SK-N-SH (cell line): ENCODE results near the gene CCL2. TPM values are rescaled to one million over a fixed set of nuclear protein-coding genes. Genes with fewer than 3 reads are reported as not detected.

Source experiments
- CTCF ChIA-PET: fragments of 300-600, 350-600 bp; formaldehyde crosslinking; extraction: SDS; loops from one replicate; lab custom pipeline; 2021; lab: Yijun Ruan, JAX
- POLR2A ChIA-PET: fragments of 350-600 bp; sonication (Branson Sonifier 250); formaldehyde crosslinking; extraction: SDS; loops from one replicate; lab custom pipeline; 2020; ENCODE audit warnings: antibody characterized with exemption, inconsistent platforms; lab: Yijun Ruan, JAX
- DNase-seq: peaks from one replicate; pipeline ENCODE4 v3.0.0; 2012
- H2AFZ ChIP-seq: fragments of 200-600 bp; sonication (generic); 2 replicates; pipeline ENCODE4 v1.8.1; 2016; ENCODE audit warnings: antibody characterized with exemption, mild to moderate bottlenecking, low read depth
- H3F3A ChIP-seq: fragments of 200-600 bp; sonication (generic); replicated peaks from 2 replicates; pipeline ENCODE3; 2016; ENCODE audit warnings: antibody characterized with exemption, mild to moderate bottlenecking; ENCODE audit not compliant: insufficient read depth
- H3K27ac ChIP-seq, 2 experiments: fragments of 200-500 bp in 1 of 2; fragments of 200-600 bp in 1 of 2; sonication (Bioruptor generic) in 1 of 2; sonication (generic), shearing (Covaris generic) in 1 of 2; 2 replicates each; pipeline versions ENCODE4 v1.5.1 to v1.6.1; 2014 to 2016; ENCODE audit warnings: low read depth in 2 of 2, inconsistent platforms in 1 of 2, low read length in 1 of 2, mild to moderate bottlenecking in 1 of 2, mixed read lengths in 1 of 2
- H3K27me3 ChIP-seq: fragments of 200-600 bp; sonication (generic), shearing (Covaris generic); 2 replicates; pipeline ENCODE4 v1.6.1; 2016; ENCODE audit warnings: mixed run types; ENCODE audit not compliant: insufficient read depth
- H3K36me3 ChIP-seq, 2 experiments: fragments of 200-500 bp in 1 of 2; fragments of 200-600 bp in 1 of 2; sonication (Bioruptor generic) in 1 of 2; sonication (generic) in 1 of 2; replicated peaks in 1 of 2; 2 replicates each; pipeline versions ENCODE3 to v1.5.1; 2014 to 2016; ENCODE audit warnings: low read length in 1 of 2, mild to moderate bottlenecking in 1 of 2; ENCODE audit not compliant: insufficient read depth in 2 of 2, control insufficient read depth in 1 of 2
- H3K4me1 ChIP-seq, 2 experiments: fragments of 200-500 bp in 1 of 2; fragments of 200-600 bp in 1 of 2; sonication (Bioruptor generic) in 1 of 2; sonication (generic), shearing (Covaris generic) in 1 of 2; 2 replicates each; pipeline versions ENCODE4 v1.5.1 to v1.6.1; 2014 to 2016; ENCODE audit warnings: low read depth in 1 of 2, low read length in 1 of 2, mixed run types in 1 of 2; ENCODE audit not compliant: insufficient read depth in 2 of 2, control insufficient read depth in 1 of 2
- H3K4me2 ChIP-seq: fragments of 200-600 bp; sonication (generic), shearing (Covaris generic); 2 replicates; pipeline ENCODE4 v1.6.1; 2017; ENCODE audit warnings: mixed run types
- H3K4me3 ChIP-seq, 2 experiments: fragments of 200-500 bp in 1 of 2; fragments of 200-600 bp in 1 of 2; sonication (Bioruptor generic) in 1 of 2; sonication (generic), shearing (Covaris generic) in 1 of 2; 2 replicates each; pipeline versions ENCODE4 v1.5.1 to v1.8.1; 2014 to 2016; ENCODE audit warnings: low read depth in 2 of 2, inconsistent platforms in 1 of 2, low read length in 1 of 2, mild to moderate bottlenecking in 1 of 2, mixed read lengths in 1 of 2, moderate library complexity in 1 of 2
- H3K79me2 ChIP-seq: fragments of 200-600 bp; sonication (generic); 2 replicates; pipeline ENCODE4 v1.8.1; 2017; ENCODE audit warnings: mild to moderate bottlenecking; ENCODE audit not compliant: insufficient read depth
- H3K9ac ChIP-seq: fragments of 200-600 bp; sonication (generic); 2 replicates; pipeline ENCODE4 v1.6.1; 2017; ENCODE audit warnings: mixed run types
- H3K9me2 ChIP-seq: fragments of 200-600 bp; sonication (generic); 2 replicates; pipeline ENCODE4 v1.6.1; 2017; ENCODE audit warnings: mixed run types
- H3K9me3 ChIP-seq: fragments of 200-600 bp; sonication (generic); 2 replicates; pipeline ENCODE4 v1.6.1; 2017; ENCODE audit warnings: mixed run types, mild to moderate bottlenecking, moderate library complexity
- H4K20me1 ChIP-seq: fragments of 200-600 bp; sonication (generic); 2 replicates; pipeline ENCODE4 v1.6.1; 2017; ENCODE audit warnings: mild to moderate bottlenecking, mixed run types; ENCODE audit not compliant: insufficient read depth
- CTCF ChIP-seq: fragments of 200-600 bp; sonication (generic); IDR thresholded peaks from 2 replicates; pipeline ENCODE4 v1.6.1; 2017; ENCODE audit warnings: antibody characterized with exemption, mild to moderate bottlenecking, moderate library complexity
- FOXJ3 ChIP-seq: sonication (generic); formaldehyde crosslinking; IDR thresholded peaks from 2 replicates; pipeline ENCODE4 v1.5.1; 2020; ENCODE audit warnings: mild to moderate bottlenecking, missing genetic modification reagents
- GABPA ChIP-seq: IDR thresholded peaks from 2 replicates; pipeline ENCODE4 v1.4.0; 2012; ENCODE audit warnings: low read depth, mild to moderate bottlenecking
- MAX ChIP-seq: IDR thresholded peaks from 2 replicates; pipeline ENCODE4 v1.4.0; 2012; ENCODE audit warnings: low read depth
- NFIC ChIP-seq: IDR thresholded peaks from 2 replicates; pipeline ENCODE4 v1.4.0; 2012; ENCODE audit warnings: borderline replicate concordance
- NRF1 ChIP-seq: IDR thresholded peaks from 2 replicates; pipeline ENCODE4 v1.6.1; 2012; ENCODE audit warnings: low read depth, mild to moderate bottlenecking, low read length
- POLR2AphosphoS5 ChIP-seq: IDR thresholded peaks from 2 replicates; pipeline ENCODE4 v1.6.1; 2012; ENCODE audit warnings: low read depth, low read length
- RFX5 ChIP-seq: IDR thresholded peaks from 2 replicates; pipeline ENCODE4 v1.6.1; 2012; ENCODE audit warnings: mild to moderate bottlenecking, improper control_type of control experiment, low read length
- TAF1 ChIP-seq: IDR thresholded peaks from 2 replicates; pipeline ENCODE4 v1.6.1; 2012; ENCODE audit warnings: low read depth, mild to moderate bottlenecking, low read length, moderate library complexity, borderline replicate concordance
- TEAD4 ChIP-seq: IDR thresholded peaks from 2 replicates; pipeline ENCODE4 v1.4.0; 2012; ENCODE audit warnings: mild to moderate bottlenecking, borderline replicate concordance; ENCODE audit not compliant: insufficient read depth
- YY1 ChIP-seq: IDR thresholded peaks from 2 replicates; pipeline ENCODE4 v1.4.0; 2012; ENCODE audit warnings: low read depth, mild to moderate bottlenecking
- WGBS: methylation state at CpG from one replicate; pipeline ENCODE4 v1.1.6; 2017; ENCODE audit warnings: low lambda C conversion rate; 5-methylcytosine and 5-hydroxymethylcytosine counted together
- polyA plus RNA-seq, 3 experiments: library from polyadenylated mRNA; depleted of rRNA; stranded (reverse); fragments of >200 nt; gene quantifications; 2 replicates each; pipeline ENCODE4 v1.2.3, GENCODE V29; 2012

The CCL2 gene
- polyA plus RNA-seq, 1 of the 3 experiments (the other 2 are of a cell fraction): 210 TPM

GRCh38 chr17:34220752-34221395 is 34.2 kb upstream of the CCL2 start:
- ChIA-PET POLR2A (no interaction called here), CTCF (interaction anchor here (0.7 to 3.3 kb wide), 4 partner anchors 21 to 141 kb away, joined by 3 to 20 read pairs (median 7); no protein-coding TSS in a partner anchor)
- WGBS: 77% methylated on average over 5 of the region's 5 CpGs
- Histone ChIP-seq H3K4me1 (no peaks in the 10 kb centered on the region), H3K79me2 (no peaks in the 10 kb centered on the region), H3K9ac (no peak overlapping the region), H3K9me2 (no peaks in the 10 kb centered on the region), H3K36me3 (no peaks in the 10 kb centered on the region), H3K4me3 (no peak overlapping the region), H3K27ac (no peak overlapping the region), H4K20me1 (no peaks in the 10 kb centered on the region), H3K27me3 (no peaks in the 10 kb centered on the region), H2AFZ (no peak overlapping the region), H3K9me3 (no peaks in the 10 kb centered on the region), H3F3A (no peaks in the 10 kb centered on the region), H3K4me2 (no peak overlapping the region)
- no peak for DNase-seq
- TF ChIP-seq POLR2AphosphoS5: no peak
- TF ChIP-seq NRF1: no peak
- no peak for TF ChIP-seq RFX5
- TF ChIP-seq MAX: no peak
- no peak for TF ChIP-seq NFIC
- no peak for TF ChIP-seq YY1
- no peak for TF ChIP-seq FOXJ3 (CRISPR knock-in tag)
- TF ChIP-seq CTCF: no peak
- TF ChIP-seq TAF1: no peak
- no peak for TF ChIP-seq GABPA

DNA sequence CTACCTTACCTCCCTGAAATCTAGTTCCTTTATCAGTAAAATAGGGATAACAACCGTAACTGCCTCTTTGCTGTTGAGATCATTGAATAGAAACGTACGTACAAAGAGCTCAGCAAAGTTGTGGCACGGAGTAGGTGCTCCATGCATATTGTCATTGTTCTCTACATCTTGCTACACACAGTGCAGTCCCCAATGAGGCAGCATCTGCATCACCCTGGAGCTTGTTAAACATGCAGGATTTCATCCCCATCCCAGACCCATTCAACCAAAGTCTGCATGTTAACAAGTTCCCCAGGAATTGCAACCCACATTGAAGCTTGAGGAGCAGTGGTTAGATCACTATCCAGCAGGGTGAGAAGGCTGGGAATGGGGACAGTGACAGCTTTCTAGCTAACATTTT is 33.7 kb upstream of the CCL2 start:
- H2AFZ ChIP-seq: no peak overlapping the region
- ChIA-PET CTCF (interaction anchor here (0.7 to 3.3 kb wide), 3 partner anchors 22 to 140 kb away, joined by 3 to 20 read pairs (median 10); no protein-coding TSS in a partner anchor), POLR2A (no interaction called here)
- H3K36me3 ChIP-seq: no peaks in the 10 kb centered on the region
- no peaks in the 10 kb centered on the region for H3K79me2 ChIP-seq
- H3K9me3 ChIP-seq: no peaks in the 10 kb centered on the region
- H3K27ac ChIP-seq: no peak overlapping the region
- no peaks in the 10 kb centered on the region for H3F3A ChIP-seq
- H3K9me2 ChIP-seq: no peaks in the 10 kb centered on the region
- H3K4me2 ChIP-seq: no peak overlapping the region
- H3K27me3 ChIP-seq: no peaks in the 10 kb centered on the region
- H3K9ac ChIP-seq: no peak overlapping the region
- H3K4me3 ChIP-seq: no peak overlapping the region
- 54% methylated on average over 4 of the region's 4 CpGs for whole genome bisulfite sequencing
- no peak for TF ChIP-seq TEAD4
- no peak for TF ChIP-seq RFX5
- H4K20me1 ChIP-seq: no peaks in the 10 kb centered on the region
- H3K4me1 ChIP-seq: no peaks in the 10 kb centered on the region
- no peak for DNase-seq
